GM21360 (cell line): ENCODE measurements around the gene SPRED1.

ENCODE experiments used
- ATAC-seq: cut with Tn5 transposase; IDR thresholded peaks from one replicate; pipeline ENCODE4 v1.9.1; 2021; ENCODE audit warnings: mild to moderate bottlenecking, moderate library complexity; ENCODE audit not compliant: unreplicated experiment

Gene SPRED1

DNA sequence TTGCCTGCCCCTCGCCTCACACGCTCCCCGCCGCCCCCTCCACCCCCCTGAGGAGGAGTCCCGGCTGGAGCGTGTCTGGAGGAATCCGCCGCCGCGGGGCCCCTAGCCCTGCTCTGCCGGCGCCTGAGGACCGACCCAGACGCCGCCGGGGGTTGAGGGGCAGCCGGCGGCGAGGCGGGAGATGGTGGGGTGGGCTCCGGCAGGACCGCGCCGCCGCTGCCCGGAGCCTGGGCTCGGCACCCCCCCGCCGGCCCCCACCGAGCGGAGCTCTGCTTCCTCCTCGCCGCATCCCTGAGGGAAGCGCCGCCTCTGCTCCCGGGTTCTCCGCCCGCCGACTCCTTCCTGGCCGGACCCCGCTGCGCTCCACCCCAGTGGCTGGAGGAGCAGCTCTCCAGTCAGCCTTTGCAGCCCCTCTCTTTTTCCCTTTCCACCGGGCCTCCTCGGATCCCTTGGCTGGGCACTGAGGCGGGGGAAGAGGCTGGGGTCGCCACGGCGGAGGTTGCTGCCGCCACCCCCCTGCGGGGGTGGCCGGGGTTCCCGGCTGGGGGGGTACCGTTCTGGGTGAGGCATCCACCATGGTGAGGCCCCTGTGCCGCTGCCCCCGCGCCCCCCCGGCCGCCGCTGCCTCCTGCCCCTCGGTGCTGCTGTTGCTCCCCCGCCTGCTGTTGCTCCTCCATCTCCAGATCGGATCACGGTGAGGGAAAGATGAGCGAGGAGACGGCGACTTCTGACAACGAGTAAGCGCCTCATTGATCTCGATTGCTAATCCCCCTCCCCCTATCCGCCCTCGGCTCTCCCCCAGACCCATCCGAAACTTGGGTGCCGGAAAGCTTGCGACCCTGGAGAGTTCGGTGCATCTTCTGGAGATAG lies at the start of gene SPRED1:
Gene SPRED1 (plus strand): TSS at position 356 of the 870 bp plus-strand sequence. CDS start 350 bp downstream, at position 706.
- no peak for ATAC-seq

DNA sequence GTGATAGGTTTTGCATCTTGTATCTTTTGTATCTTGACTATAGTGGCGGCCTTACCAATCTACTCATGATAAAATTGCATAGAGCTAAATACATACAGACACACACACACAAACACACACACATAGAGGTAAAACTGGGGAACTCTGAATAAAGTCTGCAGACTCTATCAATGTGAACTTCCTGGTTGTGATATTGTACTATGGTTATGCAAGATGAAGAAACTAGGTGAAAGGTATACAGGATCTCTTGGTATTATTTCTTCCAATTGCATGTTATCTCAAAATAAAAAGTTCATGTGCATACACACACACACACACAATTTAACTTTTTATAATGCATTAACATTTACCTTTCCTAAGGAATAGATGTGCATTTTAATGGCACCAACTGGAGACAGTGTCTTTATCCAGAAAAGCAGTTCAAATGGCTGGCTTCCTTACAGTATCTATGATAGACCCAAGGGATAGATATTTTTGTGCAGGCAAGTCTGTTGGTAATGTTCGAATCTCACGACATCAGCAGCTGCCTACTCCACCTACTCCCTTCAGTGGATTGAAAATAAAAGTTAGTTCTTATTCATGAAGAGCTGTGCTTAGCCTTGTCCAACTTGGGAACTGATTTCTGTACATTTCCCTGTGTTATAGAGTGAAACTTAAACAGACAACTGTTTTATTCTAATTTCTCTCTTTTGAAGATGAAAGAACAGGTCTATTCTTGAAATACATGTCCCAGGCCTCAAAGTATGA lies 46.9 kb upstream of the SPRED1 start:
- no peak for ATAC-seq

DNA sequence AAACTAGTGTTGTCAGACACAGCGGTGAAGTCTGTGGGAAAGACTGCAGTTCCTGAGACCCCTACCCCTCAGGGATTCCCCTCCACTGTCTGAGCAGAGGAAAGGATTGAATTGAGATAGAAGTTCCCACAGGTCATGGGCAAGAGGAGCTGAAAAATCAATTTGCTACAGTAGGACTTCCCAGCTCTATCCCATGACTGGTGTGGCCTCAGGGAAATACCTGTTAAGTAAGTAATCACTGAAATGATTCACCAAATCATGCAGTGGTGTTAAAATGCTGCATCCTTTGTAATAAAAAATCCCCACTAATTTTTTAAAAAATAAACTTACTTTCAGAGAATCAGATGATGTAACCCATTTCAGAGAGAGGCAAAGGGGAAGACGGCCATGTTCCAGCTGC lies 45.0 kb upstream of the SPRED1 start:
- ATAC-seq, result no peak

DNA sequence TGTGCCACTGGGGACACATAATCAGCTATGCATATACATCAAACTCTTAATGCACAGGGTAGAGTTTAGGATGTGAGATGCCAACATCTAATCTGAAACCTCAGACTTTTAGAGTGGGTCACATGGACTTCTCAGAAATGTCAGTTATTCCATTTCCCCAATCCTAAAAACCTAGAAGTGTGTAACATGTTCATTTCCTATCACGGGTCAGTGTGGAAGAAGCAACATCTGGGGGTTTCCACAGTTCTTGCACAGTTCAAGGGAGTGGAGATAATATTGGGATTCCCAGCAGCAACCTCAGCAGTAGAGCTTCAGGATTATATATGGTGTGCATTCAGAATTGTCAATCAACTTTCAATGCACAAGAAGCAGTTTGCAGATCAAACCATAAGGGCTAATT lies 44.4 kb upstream of the SPRED1 start:
- no peak for ATAC-seq

DNA sequence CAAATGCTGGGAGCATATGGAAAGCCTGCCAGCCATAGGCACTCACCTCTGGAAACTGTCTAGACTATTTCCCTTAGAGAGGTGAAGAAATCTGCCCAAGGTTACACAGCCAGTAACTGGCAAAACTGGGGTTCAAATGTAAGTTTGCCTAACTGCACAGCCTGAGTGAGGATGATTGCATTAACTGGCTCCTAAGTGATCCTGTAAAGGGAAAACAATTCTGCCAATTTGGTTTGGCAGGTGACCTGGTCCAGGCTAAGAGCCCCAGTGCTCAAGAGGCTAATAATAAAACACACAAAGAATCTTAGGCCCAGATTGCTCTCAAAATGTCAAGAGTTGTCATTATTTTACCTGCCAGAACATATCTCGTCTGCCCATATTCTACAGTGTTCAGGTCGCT lies 43.9 kb upstream of the SPRED1 start:
- no peak for ATAC-seq

DNA sequence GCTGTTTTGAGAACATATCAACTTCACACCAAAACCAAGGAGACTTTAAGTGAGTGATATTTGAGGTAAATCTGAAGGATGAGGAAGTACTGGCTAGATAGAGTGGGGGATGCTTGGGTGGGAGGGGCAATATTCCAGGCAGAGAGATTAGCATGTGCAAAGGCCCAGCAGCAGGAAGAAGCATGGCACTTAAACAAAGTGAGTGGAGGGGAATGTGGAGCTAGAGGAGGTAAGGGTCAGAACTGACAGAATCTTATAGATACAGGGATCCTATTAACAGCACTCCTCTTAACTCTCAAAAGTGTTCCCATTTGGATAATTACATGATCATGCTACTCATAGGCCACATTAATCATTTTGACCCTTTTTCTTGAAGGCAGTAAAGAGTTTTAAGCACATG lies 41.4 kb upstream of the SPRED1 start:
- no peak for ATAC-seq

DNA sequence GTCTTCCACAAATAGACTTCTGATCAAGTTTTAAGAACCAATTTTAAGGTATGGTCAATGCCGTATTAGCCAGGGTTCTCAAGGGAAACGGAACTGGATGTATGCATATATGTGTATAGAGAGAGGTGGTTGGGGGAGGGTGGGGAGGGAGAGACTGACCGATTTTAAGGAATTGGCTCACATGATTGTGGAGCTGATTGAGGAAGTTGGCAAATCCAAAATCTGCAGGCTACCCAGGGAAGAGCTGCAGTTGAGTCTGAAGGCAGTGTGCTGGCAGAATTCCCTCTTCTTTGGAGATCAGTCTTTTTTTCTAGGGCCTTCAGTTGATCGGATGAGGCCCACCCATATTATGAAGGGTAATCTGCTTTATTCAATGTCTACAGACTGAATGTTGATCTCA lies 40.8 kb upstream of the SPRED1 start:
- no peak for ATAC-seq

DNA sequence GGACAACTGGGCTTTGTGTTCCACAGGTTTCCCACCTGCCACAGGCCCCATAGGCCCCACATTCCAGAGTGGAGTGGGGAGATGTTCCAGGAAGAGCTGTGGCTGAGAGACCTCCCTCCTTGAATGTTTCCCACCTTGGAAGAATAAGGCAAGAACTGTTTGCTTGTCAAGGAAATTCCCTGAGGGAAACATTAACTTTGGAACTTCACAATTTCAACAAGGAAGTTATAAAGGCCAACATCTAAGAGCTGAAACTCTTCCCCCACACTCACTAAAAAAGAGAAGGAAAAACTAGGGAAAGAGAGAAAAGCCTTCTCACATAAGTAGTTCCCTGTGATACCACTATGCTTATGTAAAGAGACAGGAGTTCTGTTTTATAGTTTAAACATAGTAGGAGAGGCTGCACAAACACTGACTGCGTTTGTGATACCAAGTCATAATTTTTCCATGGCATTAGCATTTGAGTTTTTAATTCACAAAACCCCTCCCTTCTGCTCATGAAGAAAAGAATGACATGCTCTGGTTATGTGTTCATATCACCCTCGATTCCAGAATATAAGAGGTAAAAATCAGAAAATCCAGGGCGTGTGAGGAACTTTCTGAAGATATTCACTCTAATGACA lies 39.8 kb upstream of the SPRED1 start:
- no peak for ATAC-seq

DNA sequence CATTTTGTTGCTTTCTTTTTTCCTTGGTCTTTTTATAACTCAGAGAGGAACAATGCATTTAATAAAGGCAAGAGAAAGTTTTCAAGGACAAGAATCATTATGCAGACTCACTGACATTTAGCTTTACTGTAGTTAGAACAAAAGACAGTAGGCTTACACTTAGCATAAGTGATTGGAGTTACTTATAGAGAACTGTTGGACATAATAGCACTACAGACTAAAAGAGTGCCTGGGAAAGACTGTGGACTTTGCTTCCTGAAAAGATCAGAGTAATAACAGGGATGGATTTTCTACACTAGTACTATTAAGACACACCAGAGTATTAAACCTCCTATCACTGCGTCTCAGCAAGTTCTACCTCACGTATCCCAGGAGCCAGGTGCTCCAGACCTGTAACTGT lies 39.3 kb upstream of the SPRED1 start:
- no peak for ATAC-seq

DNA sequence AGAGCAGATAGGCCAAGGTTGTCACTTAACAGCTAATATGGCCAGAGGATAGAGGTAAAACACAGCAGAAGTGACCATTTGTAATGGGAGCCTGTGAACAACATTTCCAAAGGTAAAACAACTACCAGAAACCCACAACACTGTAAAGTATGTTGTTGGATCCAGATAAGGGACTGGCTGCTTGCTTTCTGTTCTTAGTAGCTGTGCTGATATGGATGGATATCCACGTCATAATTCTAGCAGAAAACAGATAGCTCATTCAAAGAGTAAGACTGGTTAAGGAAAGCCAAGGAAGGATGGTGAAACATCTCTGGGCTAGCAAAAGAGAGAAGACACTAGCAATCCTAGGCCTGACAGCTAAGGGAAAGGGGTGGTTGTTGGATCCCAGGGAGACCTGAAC lies 36.9 kb upstream of the SPRED1 start:
- ATAC-seq, result no peak

DNA sequence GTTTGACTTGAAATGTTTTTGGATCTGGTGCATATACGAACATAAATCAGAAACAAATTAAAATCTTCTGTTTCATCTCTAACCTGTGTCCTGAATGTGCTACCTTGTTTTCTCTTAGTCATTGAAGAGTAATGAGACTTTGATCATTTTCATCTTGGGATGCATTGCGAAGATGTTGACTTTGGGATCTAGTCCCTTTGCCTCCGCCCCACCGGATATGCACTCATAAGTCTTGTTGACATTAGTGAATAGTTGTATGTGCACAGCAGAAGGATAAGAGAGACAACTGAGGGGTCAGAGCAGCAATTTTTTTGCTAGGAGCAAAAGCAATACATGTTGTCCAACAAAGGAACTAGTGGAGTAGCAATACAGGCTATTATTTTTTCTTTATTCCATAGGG lies 35.9 kb upstream of the SPRED1 start:
- no peak for ATAC-seq

DNA sequence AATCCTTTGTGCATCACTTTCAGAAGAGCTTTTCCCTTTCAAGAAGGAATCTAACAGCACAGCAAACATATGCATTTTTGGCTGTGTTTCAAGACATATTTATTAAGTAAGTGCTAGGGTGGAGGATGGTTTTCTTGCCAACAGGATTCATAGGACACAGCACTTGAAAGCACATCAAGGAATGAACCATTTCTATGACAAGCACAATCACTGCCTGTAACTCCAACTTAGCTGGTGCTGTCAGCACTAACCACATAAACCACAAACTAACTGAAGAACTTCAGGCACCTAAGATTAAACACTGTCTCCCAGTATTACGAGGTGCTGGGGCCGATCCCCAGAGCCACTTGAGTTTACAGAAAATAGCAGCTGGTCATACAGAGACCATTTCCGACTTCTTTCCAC lies 35.4 kb upstream of the SPRED1 start:
- no peak for ATAC-seq

DNA sequence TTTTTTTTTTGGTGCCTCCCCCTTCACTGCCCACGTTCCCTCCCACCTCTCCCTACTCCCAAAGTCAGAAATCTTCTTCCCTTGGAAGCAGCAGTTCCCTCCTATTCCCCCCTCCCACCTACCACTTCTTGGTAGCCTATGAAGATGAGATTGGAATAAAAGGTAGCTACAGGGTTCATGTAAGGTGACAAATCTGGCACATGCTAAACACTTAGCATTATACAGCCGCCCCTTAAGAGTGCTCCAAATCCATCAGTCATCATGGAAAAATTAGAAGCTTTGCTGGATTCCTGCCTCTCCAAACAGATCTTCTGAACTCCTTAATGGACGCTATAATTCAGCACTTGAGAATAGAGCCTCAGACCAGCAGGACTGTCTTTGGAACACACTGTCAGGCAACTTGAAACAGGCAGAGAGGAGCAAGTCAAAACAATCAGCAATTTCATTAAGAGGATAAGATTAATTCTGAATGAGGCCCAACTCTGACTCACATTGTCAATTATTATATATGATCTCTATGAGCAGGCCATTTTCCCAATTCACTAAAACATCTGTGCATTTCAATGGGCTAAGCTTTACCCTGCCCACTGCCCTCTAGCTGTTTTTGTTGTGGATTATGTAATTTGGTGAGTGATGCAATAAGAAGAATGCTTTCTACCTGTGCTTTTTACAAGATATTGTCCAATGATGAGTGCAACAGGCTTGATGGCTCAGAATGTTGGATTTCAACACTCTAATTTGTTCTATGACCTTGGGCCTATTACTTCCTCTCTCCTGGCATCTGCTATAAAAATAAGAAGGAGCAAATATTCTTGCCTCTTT lies 34.6 kb upstream of the SPRED1 start:
- ATAC-seq, result no peak

DNA sequence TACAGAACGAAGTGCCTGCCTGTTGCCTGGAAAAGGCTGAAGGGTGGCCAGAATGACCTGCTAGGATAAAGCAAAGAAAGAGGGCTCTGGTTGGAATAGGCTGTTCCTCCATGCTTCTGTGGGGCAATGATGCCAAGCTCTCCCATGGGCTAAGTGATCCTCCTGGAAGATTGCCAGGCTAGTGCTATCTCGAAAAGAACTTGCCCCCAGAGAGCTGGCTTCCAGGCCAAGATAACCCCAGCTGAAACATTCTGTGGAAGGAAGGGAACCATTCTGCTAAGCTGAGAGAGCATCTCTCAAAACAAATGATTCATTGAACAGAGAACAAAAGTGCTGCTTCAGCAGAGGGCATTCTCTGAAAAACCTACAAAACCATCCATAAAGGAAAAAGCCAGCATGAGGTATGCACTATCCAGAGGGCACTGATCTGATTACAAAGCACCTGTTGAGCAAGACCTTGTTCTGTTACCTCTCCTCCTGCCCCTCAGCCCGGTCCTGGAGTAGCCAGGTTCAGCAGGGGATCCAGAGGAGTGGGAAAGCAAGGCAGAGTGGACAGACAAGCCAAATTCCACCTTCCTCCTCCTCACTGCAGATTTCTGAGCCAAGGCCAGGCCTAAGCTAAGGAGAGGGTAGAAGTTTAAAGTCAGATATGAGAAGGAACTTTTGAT lies 31.9 kb upstream of the SPRED1 start:
- no peak for ATAC-seq

DNA sequence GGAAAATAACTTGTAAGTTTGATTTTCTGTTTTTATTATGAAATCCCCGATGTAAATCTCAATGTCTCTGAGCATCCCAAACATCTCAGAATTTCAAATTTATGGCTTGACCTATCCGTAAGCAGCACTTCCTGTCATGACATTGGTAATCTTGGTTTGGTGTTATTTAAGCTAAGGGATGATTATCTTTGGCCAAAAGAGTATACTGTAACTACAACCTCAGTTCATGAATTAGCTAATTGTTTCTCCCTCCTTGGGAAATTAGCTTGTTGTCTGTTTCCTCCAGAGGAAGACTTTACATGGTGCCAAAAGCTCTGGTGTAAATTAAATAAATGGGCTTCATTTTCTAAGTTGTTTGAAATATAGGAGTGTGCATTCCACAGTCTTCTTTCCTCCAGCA lies 28.1 kb upstream of the SPRED1 start:
- no peak for ATAC-seq

DNA sequence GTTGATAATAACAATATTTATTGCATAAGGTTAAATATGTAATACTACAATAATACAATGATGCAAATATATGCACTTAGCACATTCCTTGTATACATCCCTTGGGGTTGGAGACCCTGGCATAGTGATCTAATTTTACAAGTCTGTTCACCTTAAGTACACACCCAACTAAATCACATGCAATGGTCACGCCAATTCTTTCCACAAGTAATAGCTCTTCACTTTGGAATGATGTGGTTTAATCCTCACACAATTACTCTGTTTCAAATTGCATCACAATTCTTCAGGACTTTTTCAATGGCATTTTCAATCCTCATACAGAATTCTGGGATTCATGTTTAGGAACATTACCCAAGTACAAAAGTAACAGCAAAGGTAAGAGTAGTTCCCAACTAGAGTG lies 27.3 kb upstream of the SPRED1 start:
- no peak for ATAC-seq

DNA sequence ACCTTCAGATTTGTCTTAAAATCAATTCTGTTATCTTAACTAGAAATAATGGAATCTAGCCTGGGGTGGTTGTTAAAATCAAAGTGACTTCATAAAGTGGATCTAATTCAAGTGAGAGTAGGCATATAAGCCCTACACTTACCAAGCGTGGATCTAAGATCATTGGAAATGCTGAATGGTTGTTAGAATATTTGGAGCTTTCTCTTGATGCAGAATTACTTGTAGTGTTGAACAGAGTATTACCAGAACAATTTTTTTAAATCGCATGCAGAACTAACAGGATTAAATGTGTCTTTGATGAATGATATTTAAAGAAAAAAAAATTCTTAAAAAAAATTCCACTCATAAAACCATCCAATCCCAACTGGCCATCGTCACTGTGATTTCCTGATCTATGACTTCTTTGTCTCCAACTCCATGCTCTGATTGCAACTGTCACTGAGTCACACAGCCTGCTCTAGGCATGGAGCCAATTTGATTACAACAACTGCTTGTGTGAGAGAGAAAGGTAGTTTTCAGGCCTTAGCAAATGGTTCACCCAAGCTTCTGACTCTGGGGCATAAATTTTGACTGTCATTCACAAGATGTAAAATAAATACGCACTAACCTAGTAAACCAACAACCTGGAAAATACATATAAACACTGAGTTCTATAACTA lies 25.9 kb upstream of the SPRED1 start:
- ATAC-seq, result no peak

DNA sequence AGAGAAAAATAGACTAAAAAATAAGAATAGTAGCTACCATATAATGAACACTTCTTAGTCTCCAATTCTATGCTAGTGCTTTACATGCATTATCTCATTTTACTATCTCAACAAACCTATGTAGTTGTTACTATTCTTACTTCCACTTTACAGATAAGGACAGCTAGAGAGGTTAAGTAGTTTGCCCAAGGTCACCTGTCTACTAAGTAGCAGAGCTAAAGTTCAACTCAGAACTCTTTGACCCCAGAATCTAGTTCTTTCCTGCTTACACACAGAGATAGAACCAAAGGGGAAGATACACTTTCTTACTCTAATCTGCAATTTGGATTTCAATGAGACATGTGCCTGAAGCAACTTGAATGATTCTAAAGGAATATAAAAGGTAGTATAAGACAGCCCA lies 24.7 kb upstream of the SPRED1 start:
- ATAC-seq, result no peak

DNA sequence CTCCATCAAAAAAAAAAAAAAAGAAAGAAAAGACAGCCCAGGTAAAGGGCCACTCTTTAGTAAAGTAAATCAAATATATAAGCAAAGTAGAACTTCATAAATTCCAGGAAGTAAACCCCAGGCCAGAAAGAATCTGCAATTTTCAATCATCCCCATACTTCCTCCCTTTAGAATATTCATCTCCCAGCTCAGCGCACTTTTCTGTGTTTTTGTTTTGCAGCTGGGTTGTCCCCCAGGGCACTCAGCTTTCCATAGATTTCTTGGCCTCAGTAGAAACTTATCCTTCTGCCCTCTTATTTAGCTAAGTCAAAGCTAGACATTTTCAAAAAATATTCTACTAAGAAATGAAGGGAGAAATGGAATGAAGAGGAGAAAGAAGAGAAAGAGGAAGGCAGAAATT lies 24.0 kb upstream of the SPRED1 start:
- ATAC-seq, result no peak

DNA sequence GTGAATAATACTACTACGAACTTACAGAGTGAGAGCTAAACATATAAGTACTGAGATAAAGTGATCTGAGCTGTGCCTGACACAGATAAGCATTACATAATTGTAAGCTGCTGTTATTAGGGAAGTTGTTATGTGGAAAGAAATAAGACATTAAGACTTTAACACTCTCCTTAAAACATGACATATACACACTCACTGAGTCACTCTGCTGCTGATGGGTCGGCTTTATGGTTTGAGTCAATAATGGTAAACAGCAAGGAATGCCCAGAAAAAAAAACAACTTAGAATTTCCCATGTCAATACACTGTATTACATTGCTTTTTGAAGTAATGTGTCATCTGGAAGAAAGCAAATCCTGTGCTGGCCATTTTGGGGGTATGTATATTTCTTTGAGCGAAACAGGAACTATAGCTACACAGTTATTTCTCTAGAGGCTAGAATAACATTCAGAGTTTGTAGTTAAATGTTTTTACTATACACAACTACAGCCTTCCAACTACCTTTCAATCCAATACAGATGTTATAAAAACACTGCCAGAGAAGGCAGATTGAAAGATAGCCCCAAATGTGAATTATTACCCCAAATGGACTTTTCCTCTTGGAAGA lies 22.8 kb upstream of the SPRED1 start:
- ATAC-seq, result no peak
